NB4 (cell line): ENCODE results near the gene ACACA.

Experiments
- DNase-seq: peaks from one replicate; pipeline ENCODE4 v3.0.0; 2010; ENCODE audit warnings: low read depth
- H3K4me3 ChIP-seq: one replicate; pipeline ENCODE4 v1.5.1; 2011; ENCODE audit warnings: mild to moderate bottlenecking, low read depth, low read length, moderate library complexity
- MYC ChIP-seq: IDR thresholded peaks from 2 replicates; pipeline ENCODE4 v1.6.1; 2011; ENCODE audit warnings: low read depth, low read length
- POLR2A ChIP-seq: IDR thresholded peaks from 2 replicates; pipeline ENCODE4 v1.6.1; 2011; ENCODE audit warnings: mild to moderate bottlenecking; ENCODE audit not compliant: insufficient read length; ENCODE audit errors: extremely low read depth
- TF ChIP-seq, protein P1 (sequence below): IDR thresholded peaks from one replicate; pipeline ENCODE4 v1.5.1; 2012; ENCODE audit warnings: low read depth, low read length
- TF ChIP-seq, protein P2 (sequence below): IDR thresholded peaks from 2 replicates; pipeline ENCODE4 v1.6.1; 2011; ENCODE audit warnings: low read depth, low read length

Gene ACACA

DNA sequence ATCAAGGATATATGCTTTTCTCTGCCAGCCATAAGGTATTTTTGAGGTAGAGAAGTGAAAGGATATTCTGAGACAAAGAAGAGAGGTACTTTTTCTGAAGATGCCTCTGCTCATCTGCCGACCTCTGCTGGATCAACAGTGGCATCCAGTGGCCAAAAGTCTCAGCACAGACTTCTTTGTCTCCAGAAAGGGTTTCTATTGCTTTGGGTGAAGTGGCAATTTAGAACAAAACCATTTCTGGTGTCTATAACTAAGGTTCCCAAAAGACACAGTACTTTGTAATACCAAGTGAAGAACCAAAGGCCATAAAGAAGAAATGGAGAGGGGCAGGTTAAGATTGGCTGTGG is 186.1 kb downstream of the ACACA start:
- no peak overlapping the region for H3K4me3 ChIP-seq
- TF ChIP-seq POLR2A = no peak
- TF ChIP-seq, protein P1, sequence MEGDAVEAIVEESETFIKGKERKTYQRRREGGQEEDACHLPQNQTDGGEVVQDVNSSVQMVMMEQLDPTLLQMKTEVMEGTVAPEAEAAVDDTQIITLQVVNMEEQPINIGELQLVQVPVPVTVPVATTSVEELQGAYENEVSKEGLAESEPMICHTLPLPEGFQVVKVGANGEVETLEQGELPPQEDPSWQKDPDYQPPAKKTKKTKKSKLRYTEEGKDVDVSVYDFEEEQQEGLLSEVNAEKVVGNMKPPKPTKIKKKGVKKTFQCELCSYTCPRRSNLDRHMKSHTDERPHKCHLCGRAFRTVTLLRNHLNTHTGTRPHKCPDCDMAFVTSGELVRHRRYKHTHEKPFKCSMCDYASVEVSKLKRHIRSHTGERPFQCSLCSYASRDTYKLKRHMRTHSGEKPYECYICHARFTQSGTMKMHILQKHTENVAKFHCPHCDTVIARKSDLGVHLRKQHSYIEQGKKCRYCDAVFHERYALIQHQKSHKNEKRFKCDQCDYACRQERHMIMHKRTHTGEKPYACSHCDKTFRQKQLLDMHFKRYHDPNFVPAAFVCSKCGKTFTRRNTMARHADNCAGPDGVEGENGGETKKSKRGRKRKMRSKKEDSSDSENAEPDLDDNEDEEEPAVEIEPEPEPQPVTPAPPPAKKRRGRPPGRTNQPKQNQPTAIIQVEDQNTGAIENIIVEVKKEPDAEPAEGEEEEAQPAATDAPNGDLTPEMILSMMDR = peak; percentile 21
- DNase-seq = peak; percentile 23

DNA sequence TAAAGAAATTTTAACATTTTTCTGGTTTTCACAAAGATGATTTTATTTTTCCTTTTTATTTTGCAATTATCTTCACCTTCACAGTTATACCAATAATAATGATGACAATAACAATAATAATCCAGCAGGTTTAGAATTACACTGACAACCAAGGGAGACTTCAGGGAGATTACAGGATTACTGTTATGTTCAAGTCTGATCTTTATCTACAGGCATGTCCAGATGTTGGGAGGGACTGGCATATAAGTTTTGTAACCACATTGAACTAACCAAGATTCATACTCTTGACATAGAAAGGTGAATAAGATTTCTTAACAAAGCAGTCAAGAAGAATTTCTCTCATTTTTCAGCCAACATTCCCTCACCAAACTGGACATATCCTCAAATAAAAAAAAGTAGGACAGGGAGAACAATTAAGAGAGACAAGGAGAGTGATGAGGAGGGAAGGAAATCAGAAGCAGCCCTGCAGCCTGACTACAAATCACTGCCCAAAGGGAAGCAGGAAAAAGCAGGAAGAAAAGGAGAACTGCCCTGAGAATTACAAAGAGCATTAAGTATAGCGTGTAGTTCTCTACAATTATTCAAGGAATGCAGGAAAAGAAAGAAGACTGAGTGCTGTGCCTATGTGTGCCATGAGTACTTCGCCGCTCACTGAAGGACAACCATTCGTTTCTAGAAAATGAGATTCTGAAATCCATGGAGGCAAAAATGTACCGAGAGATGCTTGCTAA is 186.6 kb downstream of the ACACA start:
- TF ChIP-seq, protein P1 = no peak
- no peak for TF ChIP-seq MYC
- TF ChIP-seq POLR2A = no peak
- TF ChIP-seq, protein P2, sequence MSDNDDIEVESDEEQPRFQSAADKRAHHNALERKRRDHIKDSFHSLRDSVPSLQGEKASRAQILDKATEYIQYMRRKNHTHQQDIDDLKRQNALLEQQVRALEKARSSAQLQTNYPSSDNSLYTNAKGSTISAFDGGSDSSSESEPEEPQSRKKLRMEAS = no peak
- H3K4me3 ChIP-seq = no peak overlapping the region
- no peak for DNase-seq

DNA sequence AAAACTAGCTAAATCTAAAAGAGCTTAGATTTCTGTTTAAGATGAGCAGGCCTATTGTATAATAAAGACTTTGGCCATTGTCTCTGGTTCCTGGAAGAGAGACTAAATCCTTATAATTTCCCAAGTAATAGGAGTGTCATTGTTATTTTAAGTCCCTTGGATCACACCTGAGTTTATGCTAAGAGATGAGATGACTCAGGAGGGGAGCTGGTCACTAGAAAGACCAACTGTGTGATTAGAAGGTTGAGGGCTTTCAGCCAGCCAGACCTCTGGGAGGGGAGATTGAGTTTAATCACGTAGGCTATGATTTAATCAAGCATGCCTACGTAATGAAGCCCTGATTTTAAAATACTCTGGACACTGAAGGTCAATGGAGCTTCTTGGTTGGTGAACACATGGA is 187.8 kb downstream of the ACACA start:
- DNase-seq = no peak
- no peak overlapping the region for H3K4me3 ChIP-seq
- TF ChIP-seq, protein P1 = no peak
- no peak for TF ChIP-seq POLR2A
- TF ChIP-seq, protein P2 = no peak
- no peak for TF ChIP-seq MYC

DNA sequence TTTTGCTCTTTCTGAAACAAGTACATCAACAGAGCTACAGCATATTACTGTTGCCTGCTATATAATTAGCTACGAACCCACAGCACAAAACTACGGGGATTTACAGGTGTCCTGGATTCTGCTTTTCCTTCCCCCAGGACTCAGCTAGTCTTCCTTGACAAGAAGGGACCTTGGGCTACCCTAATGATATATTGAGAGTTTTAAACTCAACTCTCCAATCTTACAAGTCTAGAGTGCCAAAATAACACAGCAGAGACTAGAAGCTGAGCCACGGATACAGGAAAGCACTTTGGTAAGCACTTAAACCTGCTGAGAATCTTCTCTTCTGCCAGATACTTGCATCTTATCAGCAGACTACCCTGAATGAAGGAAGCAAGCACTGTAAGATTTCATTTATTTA is 192.2 kb downstream of the ACACA start:
- H3K4me3 ChIP-seq = no peak overlapping the region
- DNase-seq = no peak
- TF ChIP-seq POLR2A (no peak), MYC (no peak)
- TF ChIP-seq, protein P1 = no peak
- TF ChIP-seq, protein P2 = no peak

DNA sequence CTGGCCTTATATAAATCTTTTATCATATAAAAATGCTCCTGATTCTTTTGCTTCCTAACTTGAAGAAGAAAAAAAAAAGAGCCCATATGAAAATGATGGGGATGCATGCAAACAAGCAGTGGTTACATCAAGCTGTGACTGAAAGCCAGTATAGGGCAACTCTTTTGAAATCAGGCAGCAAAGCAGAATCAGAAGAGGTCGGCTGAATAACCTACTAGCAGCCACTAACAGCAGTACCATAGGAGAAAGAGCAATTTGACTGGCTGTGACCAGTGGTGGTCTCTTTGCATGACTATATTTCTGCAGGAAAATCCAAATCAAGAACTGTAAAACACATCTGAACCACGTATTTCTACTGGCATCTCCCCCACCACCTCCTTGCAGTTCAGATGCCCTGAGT is 192.7 kb downstream of the ACACA start:
- DNase-seq = no peak
- no peak for TF ChIP-seq POLR2A
- TF ChIP-seq, protein P2 = no peak
- no peak for TF ChIP-seq MYC
- H3K4me3 ChIP-seq = no peak overlapping the region

DNA sequence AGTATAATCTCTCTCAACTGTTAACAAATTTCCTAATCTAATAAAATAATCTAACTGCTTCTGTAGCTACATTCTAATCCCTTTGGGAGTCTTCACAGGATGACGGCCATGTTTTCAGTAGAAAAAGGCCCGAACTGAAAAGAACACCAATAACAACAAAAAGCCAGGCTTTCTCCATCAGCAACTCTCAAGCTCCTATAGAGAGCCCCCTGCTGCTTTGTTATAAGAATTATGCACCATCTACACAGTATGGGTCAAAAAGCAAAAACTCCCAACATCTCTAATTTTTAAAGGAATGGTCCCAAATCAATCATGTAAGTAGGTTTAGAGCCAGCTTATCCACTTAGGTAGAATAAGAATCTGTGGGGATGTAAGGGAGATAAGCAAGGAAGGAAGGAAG is 194.5 kb downstream of the ACACA start:
- peak; percentile 6 for DNase-seq

More for the DNA sequence above, 194.5 kb downstream of the ACACA start:
- TF ChIP-seq, protein P1 = no peak
- TF ChIP-seq, protein P2 = no peak
- TF ChIP-seq POLR2A (no peak), MYC (no peak)
- no peak overlapping the region for H3K4me3 ChIP-seq
